Subcutaneous adipose tissue (tissue), 4 donors: ENCODE data around the gene GRAP2. TPM values are rescaled to one million over a fixed set of nuclear protein-coding genes. Genes with fewer than 3 reads are reported as not detected.

ENCODE experiments used
- CTCF ChIP-seq: fragments of 450-650 bp; IDR thresholded peaks from one replicate; pipeline ENCODE4 v1.5.1; 2016; ENCODE audit warnings: low read depth, mild to moderate bottlenecking, control low read depth, antibody characterized with exemption, moderate library complexity
- total RNA-seq, 4 donors: library from RNA; depleted of rRNA; stranded (reverse); fragments of >200 nt; gene quantifications; one replicate each; pipeline ENCODE4 v1.1.0, GENCODE V29; 2016

GRAP2 gene
- total RNA-seq, 4 donors from 2014 or later: 0.75 to 4.8 (median 1.4) TPM

DNA sequence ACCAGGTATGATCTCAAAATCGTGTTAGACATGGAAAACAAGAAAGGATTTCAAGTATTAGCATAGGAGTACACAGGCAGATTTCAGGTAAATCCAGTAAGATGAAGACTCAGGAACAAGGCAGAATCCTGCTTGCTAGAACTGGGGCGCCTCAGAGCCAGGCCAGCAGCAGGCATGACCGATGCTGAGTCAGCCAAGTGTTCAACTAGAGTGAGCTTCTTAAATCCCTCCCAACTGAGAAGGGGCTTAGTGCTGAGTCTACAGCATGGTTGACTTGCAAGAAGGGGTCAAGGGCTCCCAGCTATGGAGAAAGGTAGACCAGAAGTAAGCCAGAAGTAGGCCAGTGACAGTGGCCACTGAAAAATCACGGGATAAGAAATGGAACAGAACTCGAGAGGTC is 12.4 kb downstream of the GRAP2 start:
- TF ChIP-seq CTCF: no peak

- TF ChIP-seq CTCF: no peak
Observed at GRCh38 chr22:39913886-39914285, 13.0 kb downstream of the GRAP2 start.

DNA sequence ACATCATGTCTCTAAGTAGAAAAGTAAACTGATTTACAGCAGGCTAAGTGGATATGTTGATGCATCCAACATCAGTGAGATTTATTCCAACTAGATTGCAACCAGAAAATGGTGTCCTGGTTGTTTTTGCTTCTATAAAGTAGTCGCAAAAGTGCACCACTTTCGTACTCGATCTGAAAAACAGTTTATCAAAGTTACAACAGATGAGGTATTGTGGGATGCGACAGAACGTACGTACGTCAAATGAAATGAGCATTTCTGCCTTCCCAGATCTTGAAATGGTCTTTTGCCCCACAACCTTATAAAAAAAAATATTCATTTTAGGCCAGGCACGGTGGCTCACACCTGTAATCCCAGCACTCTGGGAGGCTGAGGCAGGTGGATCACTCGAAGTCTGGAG is 13.7 kb downstream of the GRAP2 start:
- no peak for TF ChIP-seq CTCF

GRCh38 chr22:39915295-39915726 is 14.4 kb downstream of the GRAP2 start:
- TF ChIP-seq CTCF: no peak

GRCh38 chr22:39916496-39916895 is 15.6 kb downstream of the GRAP2 start:
- no peak for TF ChIP-seq CTCF

GRCh38 chr22:39917197-39917643 is 16.3 kb downstream of the GRAP2 start:
- no peak for TF ChIP-seq CTCF

- TF ChIP-seq CTCF: no peak
Observed at GRCh38 chr22:39917776-39918495, 17.1 kb downstream of the GRAP2 start.
